ENCODE data around the gene PRXL2C.

GRCh38 chr9:96686638-96687335 lies 31.7 kb upstream of the PRXL2C start:
- no peak for TF ChIP-seq CREB5 (CRISPR knock-in tag; IDR thresholded peaks at IDR 0.05; ENCODE audit: low read depth)
- no peak for TF ChIP-seq TSHZ2 (CRISPR knock-in tag; IDR thresholded peaks at IDR 0.05)
- TF ChIP-seq RARB (CRISPR knock-in tag; IDR thresholded peaks at IDR 0.05), result no peak
- TF ChIP-seq PPARA (CRISPR knock-in tag; IDR thresholded peaks at IDR 0.05; ENCODE audit: borderline replicate concordance), result no peak
- no peak for TF ChIP-seq ESRRG (CRISPR knock-in tag; IDR thresholded peaks at IDR 0.05)
- TF ChIP-seq ZFP30 (CRISPR knock-in tag; IDR thresholded peaks at IDR 0.05), result no peak
- no peak for TF ChIP-seq ARNTL (CRISPR knock-in tag; IDR thresholded peaks at IDR 0.05; ENCODE audit: borderline replicate concordance, low read depth)
- no peak for TF ChIP-seq ZFP3 (CRISPR knock-in tag; IDR thresholded peaks at IDR 0.05)
- no peak for TF ChIP-seq TCF4 (CRISPR knock-in tag; IDR thresholded peaks at IDR 0.05; ENCODE audit: borderline replicate concordance)
- no peak for TF ChIP-seq CSDC2 (CRISPR knock-in tag; IDR thresholded peaks at IDR 0.05)
- no peak for TF ChIP-seq POU6F1 (CRISPR knock-in tag; IDR thresholded peaks at IDR 0.05; ENCODE audit: borderline replicate concordance, low read depth)
- TF ChIP-seq ZNF8 (CRISPR knock-in tag; IDR thresholded peaks at IDR 0.05), result no peak
- TF ChIP-seq PATZ1 (CRISPR knock-in tag; IDR thresholded peaks at IDR 0.05; ENCODE audit: borderline replicate concordance), result no peak
- TF ChIP-seq GLIS3 (CRISPR knock-in tag; IDR thresholded peaks at IDR 0.05), result no peak
